HEK293 (cell line): Measurements from ENCODE around the gene SAMD9.

Source experiments
- CTCF ChIA-PET: fragments of 350-600 bp; formaldehyde crosslinking; extraction: SDS; loops from one replicate; lab custom pipeline; 2021; ENCODE audit warnings: antibody characterized with exemption; lab: Yijun Ruan, JAX
- POLR2A ChIA-PET: fragments of 300-600 bp; formaldehyde crosslinking; extraction: SDS; loops from one replicate; lab custom pipeline; 2020; ENCODE audit warnings: antibody characterized with exemption, inconsistent platforms; lab: Yijun Ruan, JAX
- H3K27ac ChIP-seq: fragments of 200-500 bp; sonication (Bioruptor generic); 2 replicates; pipeline ENCODE4 v1.5.1; 2014; ENCODE audit warnings: low read depth, low read length, control low read depth, inconsistent platforms; ENCODE audit errors: extremely low read depth
- H3K36me3 ChIP-seq, 2 experiments: fragments of 200-500 bp in 1 of 2; sonication (Bioruptor generic) in 1 of 2; 1 replicate in 1 of 2; 2 replicates in 1 of 2; pipeline ENCODE4 v1.5.1; 2014 to 2017; ENCODE audit warnings: inconsistent platforms in 2 of 2, low read length in 2 of 2; ENCODE audit not compliant: control insufficient read depth in 2 of 2, insufficient read depth in 1 of 2
- H3K4me1 ChIP-seq: fragments of 200-500 bp; sonication (Bioruptor generic); 2 replicates; pipeline ENCODE4 v1.5.1; 2014; ENCODE audit warnings: mild to moderate bottlenecking, low read length, inconsistent platforms; ENCODE audit not compliant: control insufficient read depth, insufficient read depth
- H3K4me3 ChIP-seq: 2 replicates; pipeline ENCODE4 v1.5.1; 2011; ENCODE audit warnings: low read depth, mild to moderate bottlenecking, control low read depth, low read length, moderate library complexity
- H3K9me3 ChIP-seq: fragments of 200-500 bp; sonication (Bioruptor generic); 2 replicates; pipeline ENCODE4 v1.5.1; 2014; ENCODE audit warnings: low read depth, low read length, inconsistent platforms; ENCODE audit not compliant: control insufficient read depth, insufficient read depth
- GLI2 ChIP-seq: fragments of 450-650 bp; formaldehyde crosslinking; IDR thresholded peaks from 2 replicates; pipeline ENCODE4; 2017; ENCODE audit warnings: missing biosample characterization, missing genetic modification characterization, low read depth, borderline replicate concordance
- KLF7 ChIP-seq: fragments of 450-650 bp; formaldehyde crosslinking; IDR thresholded peaks from 2 replicates; pipeline ENCODE4 v1.5.1; 2016; ENCODE audit warnings: missing biosample characterization, missing genetic modification characterization, borderline replicate concordance
- OSR2 ChIP-seq: fragments of 450-650 bp; formaldehyde crosslinking; IDR thresholded peaks from 2 replicates; pipeline ENCODE4 v1.5.1; 2016; ENCODE audit warnings: missing biosample characterization, missing genetic modification characterization
- SP3 ChIP-seq: fragments of 450-650 bp; formaldehyde crosslinking; IDR thresholded peaks from 2 replicates; pipeline ENCODE4 v1.5.1; 2016; ENCODE audit warnings: missing biosample characterization, missing genetic modification characterization
- TRIM28 ChIP-seq: IDR thresholded peaks from 2 replicates; pipeline ENCODE4 v1.6.1; 2011; ENCODE audit warnings: low read length, control low read depth, borderline replicate concordance
- ZNF114 ChIP-seq: fragments of 450-650 bp; formaldehyde crosslinking; IDR thresholded peaks from 2 replicates; pipeline ENCODE4 v1.5.0; 2017; ENCODE audit warnings: missing biosample characterization, missing genetic modification characterization
- ZNF140 ChIP-seq: fragments of 450-650 bp; formaldehyde crosslinking; IDR thresholded peaks from 2 replicates; pipeline ENCODE4 v1.5.1; 2016; ENCODE audit warnings: missing biosample characterization, missing genetic modification characterization
- ZNF2 ChIP-seq: fragments of 450-650 bp; formaldehyde crosslinking; IDR thresholded peaks from 2 replicates; pipeline ENCODE4 v1.5.1; 2016; ENCODE audit warnings: missing biosample characterization, missing genetic modification characterization
- ZNF202 ChIP-seq: fragments of 450-650 bp; formaldehyde crosslinking; IDR thresholded peaks from 2 replicates; pipeline ENCODE4 v1.5.1; 2016; ENCODE audit warnings: missing biosample characterization, missing genetic modification characterization, borderline replicate concordance
- ZNF274 ChIP-seq, 2 experiments: fragments of 200-500 bp in 1 of 2; fragments of 450-650 bp in 1 of 2; sonication (Bioruptor generic) in 1 of 2; formaldehyde crosslinking in 1 of 2; IDR thresholded peaks; 2 replicates each; pipeline versions ENCODE4 v1.5.1 to v1.6.1; 2014 to 2016; ENCODE audit warnings: borderline replicate concordance in 1 of 2, inconsistent platforms in 1 of 2, low read length in 1 of 2, missing biosample characterization in 1 of 2, missing genetic modification characterization in 1 of 2
- ZNF311 ChIP-seq: fragments of 450-650 bp; formaldehyde crosslinking; IDR thresholded peaks from 2 replicates; pipeline ENCODE4 v1.5.1; 2017; ENCODE audit warnings: missing biosample characterization, missing genetic modification characterization, borderline replicate concordance
- ZNF335 ChIP-seq: fragments of 450-650 bp; formaldehyde crosslinking; conservative IDR thresholded peaks from 2 replicates; pipeline ENCODE4 v1.5.1; 2016; ENCODE audit warnings: missing biosample characterization, missing genetic modification characterization
- ZNF391 ChIP-seq: fragments of 450-650 bp; formaldehyde crosslinking; IDR thresholded peaks from 2 replicates; pipeline ENCODE4 v1.5.1; 2016; ENCODE audit warnings: low read depth, missing biosample characterization, missing genetic modification characterization, borderline replicate concordance
- ZNF549 ChIP-seq: fragments of 450-650 bp; IDR thresholded peaks from 2 replicates; pipeline ENCODE4 v1.5.1; 2018; ENCODE audit warnings: missing biosample characterization, missing genetic modification characterization, mild to moderate bottlenecking, inconsistent platforms, moderate library complexity
- ZNF660 ChIP-seq: fragments of 450-650 bp; IDR thresholded peaks from 2 replicates; pipeline ENCODE4 v1.5.1; 2018; ENCODE audit warnings: missing biosample characterization, mild to moderate bottlenecking, missing genetic modification characterization
- ZNF670 ChIP-seq: fragments of 450-650 bp; formaldehyde crosslinking; IDR thresholded peaks from 2 replicates; pipeline ENCODE4 v1.5.1; 2016; ENCODE audit warnings: missing biosample characterization, missing genetic modification characterization, low read depth
- TF ChIP-seq, protein P1 (sequence below): fragments of 450-650 bp; formaldehyde crosslinking; IDR thresholded peaks from 2 replicates; pipeline ENCODE4 v1.5.1; 2016; ENCODE audit warnings: missing biosample characterization, missing genetic modification characterization
- TF ChIP-seq, protein P2 (sequence below): fragments of 450-650 bp; formaldehyde crosslinking; IDR thresholded peaks from 2 replicates; pipeline ENCODE4 v1.5.1; 2016; ENCODE audit warnings: missing biosample characterization, missing genetic modification characterization
- TF ChIP-seq, protein P3 (sequence below): fragments of 450-650 bp; formaldehyde crosslinking; IDR thresholded peaks from 2 replicates; pipeline ENCODE4 v1.5.1; 2016; ENCODE audit warnings: missing biosample characterization, missing genetic modification characterization
- TF ChIP-seq, protein P4 (sequence below): fragments of 450-650 bp; formaldehyde crosslinking; IDR thresholded peaks from 2 replicates; pipeline ENCODE4 v1.5.1; 2016; ENCODE audit warnings: missing biosample characterization, missing genetic modification characterization, low read depth
- TF ChIP-seq, protein P5 (sequence below): fragments of 450-650 bp; formaldehyde crosslinking; IDR thresholded peaks from 2 replicates; pipeline ENCODE4 v1.5.1; 2016; ENCODE audit warnings: missing biosample characterization, missing genetic modification characterization

Gene SAMD9

DNA sequence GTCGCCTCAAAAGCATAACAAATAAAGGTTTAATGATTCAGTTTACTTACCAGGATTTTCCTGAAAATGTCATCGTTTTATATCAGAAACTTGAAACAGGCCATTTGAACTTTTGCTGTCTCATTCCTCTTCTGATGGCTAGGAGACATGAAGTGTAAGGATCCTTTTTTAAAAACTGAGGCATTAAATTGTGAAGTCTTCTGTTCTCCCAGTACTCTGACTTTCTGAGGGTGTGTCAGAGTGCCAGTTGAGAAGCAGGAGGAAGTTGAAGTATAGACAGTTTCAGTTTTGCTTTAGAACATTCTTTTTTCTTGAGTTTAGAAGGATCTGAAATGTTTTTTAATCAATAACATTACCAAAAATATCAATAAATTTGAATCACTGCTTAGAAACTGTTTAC lies 30.4 kb upstream of the SAMD9 start, which contains the start of gene SAMD9L:
TSS of gene SAMD9L (minus strand) at position 242 of the 400 bp plus-strand sequence. CDS start 12,414 bp downstream, outside the sequence.
- TF ChIP-seq, protein P1, sequence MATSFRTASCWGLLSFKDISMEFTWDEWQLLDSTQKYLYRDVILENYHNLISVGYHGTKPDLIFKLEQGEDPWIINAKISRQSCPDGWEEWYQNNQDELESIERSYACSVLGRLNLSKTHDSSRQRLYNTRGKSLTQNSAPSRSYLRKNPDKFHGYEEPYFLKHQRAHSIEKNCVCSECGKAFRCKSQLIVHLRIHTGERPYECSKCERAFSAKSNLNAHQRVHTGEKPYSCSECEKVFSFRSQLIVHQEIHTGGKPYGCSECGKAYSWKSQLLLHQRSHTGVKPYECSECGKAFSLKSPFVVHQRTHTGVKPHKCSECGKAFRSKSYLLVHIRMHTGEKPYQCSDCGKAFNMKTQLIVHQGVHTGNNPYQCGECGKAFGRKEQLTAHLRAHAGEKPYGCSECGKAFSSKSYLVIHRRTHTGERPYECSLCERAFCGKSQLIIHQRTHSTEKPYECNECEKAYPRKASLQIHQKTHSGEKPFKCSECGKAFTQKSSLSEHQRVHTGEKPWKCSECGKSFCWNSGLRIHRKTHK (tag by site-specific recombination): no peak
- TF ChIP-seq ZNF311 (no peak), ZNF114 (tag by site-specific recombination) (no peak)
- TF ChIP-seq, protein P2, sequence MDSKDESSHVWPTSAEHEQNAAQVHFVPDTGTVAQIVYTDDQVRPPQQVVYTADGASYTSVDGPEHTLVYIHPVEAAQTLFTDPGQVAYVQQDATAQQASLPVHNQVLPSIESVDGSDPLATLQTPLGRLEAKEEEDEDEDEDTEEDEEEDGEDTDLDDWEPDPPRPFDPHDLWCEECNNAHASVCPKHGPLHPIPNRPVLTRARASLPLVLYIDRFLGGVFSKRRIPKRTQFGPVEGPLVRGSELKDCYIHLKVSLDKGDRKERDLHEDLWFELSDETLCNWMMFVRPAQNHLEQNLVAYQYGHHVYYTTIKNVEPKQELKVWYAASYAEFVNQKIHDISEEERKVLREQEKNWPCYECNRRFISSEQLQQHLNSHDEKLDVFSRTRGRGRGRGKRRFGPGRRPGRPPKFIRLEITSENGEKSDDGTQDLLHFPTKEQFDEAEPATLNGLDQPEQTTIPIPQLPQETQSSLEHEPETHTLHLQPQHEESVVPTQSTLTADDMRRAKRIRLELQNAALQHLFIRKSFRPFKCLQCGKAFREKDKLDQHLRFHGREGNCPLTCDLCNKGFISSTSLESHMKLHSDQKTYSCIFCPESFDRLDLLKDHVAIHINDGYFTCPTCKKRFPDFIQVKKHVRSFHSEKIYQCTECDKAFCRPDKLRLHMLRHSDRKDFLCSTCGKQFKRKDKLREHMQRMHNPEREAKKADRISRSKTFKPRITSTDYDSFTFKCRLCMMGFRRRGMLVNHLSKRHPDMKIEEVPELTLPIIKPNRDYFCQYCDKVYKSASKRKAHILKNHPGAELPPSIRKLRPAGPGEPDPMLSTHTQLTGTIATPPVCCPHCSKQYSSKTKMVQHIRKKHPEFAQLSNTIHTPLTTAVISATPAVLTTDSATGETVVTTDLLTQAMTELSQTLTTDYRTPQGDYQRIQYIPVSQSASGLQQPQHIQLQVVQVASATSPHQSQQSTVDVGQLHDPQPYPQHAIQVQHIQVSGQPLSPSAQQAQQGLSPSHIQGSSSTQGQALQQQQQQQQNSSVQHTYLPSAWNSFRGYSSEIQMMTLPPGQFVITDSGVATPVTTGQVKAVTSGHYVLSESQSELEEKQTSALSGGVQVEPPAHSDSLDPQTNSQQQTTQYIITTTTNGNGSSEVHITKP (tag by site-specific recombination): no peak
- H3K4me1 ChIP-seq: no peaks in the 10 kb centered on the region
- H3K36me3 ChIP-seq: no peaks in the 10 kb centered on the region
- H3K9me3 ChIP-seq: no peaks in the 10 kb centered on the region
- H3K4me3 ChIP-seq: no peak within 1 kb of the TSS
- ChIA-PET CTCF (no interaction called here), POLR2A (no interaction called here)
- no peak within 1 kb of the TSS for H3K27ac ChIP-seq

DNA sequence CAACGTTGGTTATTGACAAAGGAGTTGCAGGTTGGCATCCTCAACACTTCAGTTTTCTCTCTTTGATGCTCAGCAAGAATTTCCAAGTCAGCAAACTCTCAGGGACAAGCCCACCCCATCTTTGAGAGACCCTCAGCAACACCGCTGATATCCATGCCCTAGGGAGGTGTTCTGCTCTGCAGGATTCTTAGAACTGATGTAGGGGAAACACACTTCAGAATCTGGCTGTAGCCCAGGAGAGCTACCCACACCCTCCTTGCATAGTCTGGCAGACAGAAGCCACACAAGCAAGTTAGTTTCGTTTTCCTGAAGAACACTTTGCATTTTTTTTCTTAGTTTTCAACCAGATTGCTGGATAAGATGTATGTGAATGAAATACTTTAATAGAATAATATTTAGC lies 29.6 kb upstream of the SAMD9 start:
- Histone ChIP-seq H3K27ac (no peak overlapping the region), H3K36me3 (no peaks in the 10 kb centered on the region), H3K4me3 (no peak overlapping the region), H3K4me1 (no peaks in the 10 kb centered on the region), H3K9me3 (no peaks in the 10 kb centered on the region)
- POLR2A ChIA-PET: no interaction called here
- CTCF ChIA-PET: no interaction called here
- TF ChIP-seq ZNF202 (tag by site-specific recombination) (no peak), KLF7 (no peak), TRIM28 (no peak), GLI2 (no peak), ZNF140 (tag by site-specific recombination) (no peak), ZNF2 (tag by site-specific recombination) (no peak), OSR2 (tag by site-specific recombination) (no peak), ZNF274 (IDR thresholded peaks at IDR 0.05; ENCODE audit: low read length) (no peak), ZNF274 (tag by site-specific recombination; IDR thresholded peaks at IDR 0.05; ENCODE audit: borderline replicate concordance) (no peak), ZNF335 (tag by site-specific recombination) (no peak), ZNF670 (no peak), ZNF660 (tag by site-specific recombination) (no peak), SP3 (tag by site-specific recombination) (no peak), ZNF549 (no peak), ZNF391 (tag by site-specific recombination) (no peak)
- TF ChIP-seq, protein P3, sequence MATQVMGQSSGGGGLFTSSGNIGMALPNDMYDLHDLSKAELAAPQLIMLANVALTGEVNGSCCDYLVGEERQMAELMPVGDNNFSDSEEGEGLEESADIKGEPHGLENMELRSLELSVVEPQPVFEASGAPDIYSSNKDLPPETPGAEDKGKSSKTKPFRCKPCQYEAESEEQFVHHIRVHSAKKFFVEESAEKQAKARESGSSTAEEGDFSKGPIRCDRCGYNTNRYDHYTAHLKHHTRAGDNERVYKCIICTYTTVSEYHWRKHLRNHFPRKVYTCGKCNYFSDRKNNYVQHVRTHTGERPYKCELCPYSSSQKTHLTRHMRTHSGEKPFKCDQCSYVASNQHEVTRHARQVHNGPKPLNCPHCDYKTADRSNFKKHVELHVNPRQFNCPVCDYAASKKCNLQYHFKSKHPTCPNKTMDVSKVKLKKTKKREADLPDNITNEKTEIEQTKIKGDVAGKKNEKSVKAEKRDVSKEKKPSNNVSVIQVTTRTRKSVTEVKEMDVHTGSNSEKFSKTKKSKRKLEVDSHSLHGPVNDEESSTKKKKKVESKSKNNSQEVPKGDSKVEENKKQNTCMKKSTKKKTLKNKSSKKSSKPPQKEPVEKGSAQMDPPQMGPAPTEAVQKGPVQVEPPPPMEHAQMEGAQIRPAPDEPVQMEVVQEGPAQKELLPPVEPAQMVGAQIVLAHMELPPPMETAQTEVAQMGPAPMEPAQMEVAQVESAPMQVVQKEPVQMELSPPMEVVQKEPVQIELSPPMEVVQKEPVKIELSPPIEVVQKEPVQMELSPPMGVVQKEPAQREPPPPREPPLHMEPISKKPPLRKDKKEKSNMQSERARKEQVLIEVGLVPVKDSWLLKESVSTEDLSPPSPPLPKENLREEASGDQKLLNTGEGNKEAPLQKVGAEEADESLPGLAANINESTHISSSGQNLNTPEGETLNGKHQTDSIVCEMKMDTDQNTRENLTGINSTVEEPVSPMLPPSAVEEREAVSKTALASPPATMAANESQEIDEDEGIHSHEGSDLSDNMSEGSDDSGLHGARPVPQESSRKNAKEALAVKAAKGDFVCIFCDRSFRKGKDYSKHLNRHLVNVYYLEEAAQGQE (tag by site-specific recombination): no peak
- TF ChIP-seq, protein P4, sequence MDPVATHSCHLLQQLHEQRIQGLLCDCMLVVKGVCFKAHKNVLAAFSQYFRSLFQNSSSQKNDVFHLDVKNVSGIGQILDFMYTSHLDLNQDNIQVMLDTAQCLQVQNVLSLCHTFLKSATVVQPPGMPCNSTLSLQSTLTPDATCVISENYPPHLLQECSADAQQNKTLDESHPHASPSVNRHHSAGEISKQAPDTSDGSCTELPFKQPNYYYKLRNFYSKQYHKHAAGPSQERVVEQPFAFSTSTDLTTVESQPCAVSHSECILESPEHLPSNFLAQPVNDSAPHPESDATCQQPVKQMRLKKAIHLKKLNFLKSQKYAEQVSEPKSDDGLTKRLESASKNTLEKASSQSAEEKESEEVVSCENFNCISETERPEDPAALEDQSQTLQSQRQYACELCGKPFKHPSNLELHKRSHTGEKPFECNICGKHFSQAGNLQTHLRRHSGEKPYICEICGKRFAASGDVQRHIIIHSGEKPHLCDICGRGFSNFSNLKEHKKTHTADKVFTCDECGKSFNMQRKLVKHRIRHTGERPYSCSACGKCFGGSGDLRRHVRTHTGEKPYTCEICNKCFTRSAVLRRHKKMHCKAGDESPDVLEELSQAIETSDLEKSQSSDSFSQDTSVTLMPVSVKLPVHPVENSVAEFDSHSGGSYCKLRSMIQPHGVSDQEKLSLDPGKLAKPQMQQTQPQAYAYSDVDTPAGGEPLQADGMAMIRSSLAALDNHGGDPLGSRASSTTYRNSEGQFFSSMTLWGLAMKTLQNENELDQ (tag by site-specific recombination): no peak
- TF ChIP-seq, protein P5, sequence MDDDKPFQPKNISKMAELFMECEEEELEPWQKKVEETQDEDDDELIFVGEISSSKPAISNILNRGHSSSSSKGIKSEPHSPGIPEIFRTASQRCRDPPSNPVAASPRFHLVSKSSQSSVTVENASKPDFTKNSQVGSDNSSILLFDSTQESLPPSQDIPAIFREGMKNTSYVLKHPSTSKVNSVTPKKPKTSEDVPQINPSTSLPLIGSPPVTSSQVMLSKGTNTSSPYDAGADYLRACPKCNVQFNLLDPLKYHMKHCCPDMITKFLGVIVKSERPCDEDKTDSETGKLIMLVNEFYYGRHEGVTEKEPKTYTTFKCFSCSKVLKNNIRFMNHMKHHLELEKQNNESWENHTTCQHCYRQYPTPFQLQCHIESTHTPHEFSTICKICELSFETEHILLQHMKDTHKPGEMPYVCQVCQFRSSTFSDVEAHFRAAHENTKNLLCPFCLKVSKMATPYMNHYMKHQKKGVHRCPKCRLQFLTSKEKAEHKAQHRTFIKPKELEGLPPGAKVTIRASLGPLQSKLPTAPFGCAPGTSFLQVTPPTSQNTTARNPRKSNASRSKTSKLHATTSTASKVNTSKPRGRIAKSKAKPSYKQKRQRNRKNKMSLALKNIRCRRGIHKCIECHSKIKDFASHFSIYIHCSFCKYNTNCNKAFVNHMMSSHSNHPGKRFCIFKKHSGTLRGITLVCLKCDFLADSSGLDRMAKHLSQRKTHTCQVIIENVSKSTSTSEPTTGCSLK (tag by site-specific recombination): no peak
